GM18519 (cell line): ENCODE results near the gene SIDT1.
A peak's percentile ranks its signal among the peaks of the same experiment; 100 is the strongest.

Experiments used
- ATAC-seq: cut with Tn5 transposase; IDR thresholded peaks from one replicate; pipeline ENCODE4 v1.9.1; 2021; ENCODE audit warnings: mild to moderate bottlenecking, moderate library complexity; ENCODE audit not compliant: unreplicated experiment, low FRiP score

SIDT1 gene

GRCh38 chr3:113531826-113532697, at the start of gene SIDT1:
TSS of gene SIDT1 (plus strand) at chr3:113532555. CDS start at chr3:113533022, 467 bp downstream.
- ATAC-seq, result peak; percentile 59

- no peak for ATAC-seq
Observed at GRCh38 chr3:113485161-113485609, 47.2 kb upstream of the SIDT1 start.

DNA sequence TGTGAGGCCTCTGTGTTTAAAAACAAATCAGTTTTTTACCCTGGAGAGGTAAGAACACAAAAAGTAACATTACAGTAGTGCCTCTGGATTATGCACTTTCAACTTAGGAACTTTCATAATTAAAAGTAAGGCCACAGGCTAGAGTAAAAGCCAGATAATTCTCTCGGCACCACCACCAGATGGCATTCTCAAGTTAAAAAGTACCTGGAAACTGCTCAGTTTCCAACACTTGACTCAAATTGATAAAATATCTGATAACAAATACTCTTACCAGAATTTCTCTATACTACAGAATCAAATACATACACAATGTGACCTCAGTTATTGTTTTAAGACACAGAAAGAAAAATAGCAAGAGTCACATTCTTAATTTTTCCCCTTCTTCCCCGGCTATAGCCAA, 37.3 kb upstream of the SIDT1 start:
- no peak for ATAC-seq

DNA sequence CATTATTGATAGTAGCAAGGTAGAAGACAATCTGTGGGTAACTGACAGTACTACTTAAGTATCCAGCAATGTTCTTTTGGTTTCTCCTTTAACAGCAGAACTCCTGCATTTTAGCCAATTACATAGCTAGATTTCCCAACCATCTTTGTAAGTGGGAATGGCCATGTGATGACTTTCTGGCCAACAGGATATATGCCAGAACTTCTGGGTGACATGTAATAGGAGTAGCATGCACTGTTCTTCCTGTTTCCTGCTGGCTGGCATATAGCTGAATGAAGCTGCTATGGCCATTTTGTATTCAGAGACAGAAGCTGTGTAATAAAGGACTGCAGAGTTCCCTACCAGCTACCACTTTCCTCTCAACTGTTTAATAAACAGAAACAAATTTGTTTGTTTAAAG, 35.4 kb upstream of the SIDT1 start:
- ATAC-seq, result no peak

GRCh38 chr3:113498221-113499005, 33.9 kb upstream of the SIDT1 start:
- ATAC-seq, result no peak

GRCh38 chr3:113499081-113499480, 33.3 kb upstream of the SIDT1 start:
- ATAC-seq, result no peak

- ATAC-seq, result no peak
Observed at GRCh38 chr3:113501597-113501996, 30.8 kb upstream of the SIDT1 start.

- no peak for ATAC-seq
Observed at GRCh38 chr3:113505867-113506266, 26.5 kb upstream of the SIDT1 start.

DNA sequence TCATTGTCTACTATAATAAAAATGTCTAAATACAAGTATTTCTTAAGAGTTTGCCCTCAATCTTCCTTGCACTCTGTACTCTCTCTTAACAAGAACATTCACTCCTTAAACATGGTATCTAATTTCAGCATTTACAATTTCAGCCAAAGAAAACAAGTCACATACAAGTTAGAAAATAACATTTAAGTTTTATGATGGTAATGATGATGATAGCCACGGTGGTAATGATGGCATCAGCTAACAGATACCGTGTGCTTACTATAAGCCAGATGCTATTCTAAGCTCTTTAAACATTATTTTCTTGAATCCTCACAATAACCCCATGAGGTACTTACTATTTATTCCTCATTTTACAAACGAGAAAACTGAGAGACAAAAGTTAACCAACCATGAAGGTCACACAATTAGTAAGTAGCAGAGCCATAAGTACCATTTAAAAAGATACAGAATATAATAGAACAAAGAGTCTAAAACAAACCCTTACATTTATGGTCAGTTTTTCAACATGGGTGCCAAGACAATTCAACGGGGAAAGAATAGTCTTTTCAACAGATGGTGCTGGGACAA, 24.8 kb upstream of the SIDT1 start:
- no peak for ATAC-seq

- ATAC-seq, result no peak
Observed at GRCh38 chr3:113508966-113509365, 23.4 kb upstream of the SIDT1 start.

DNA sequence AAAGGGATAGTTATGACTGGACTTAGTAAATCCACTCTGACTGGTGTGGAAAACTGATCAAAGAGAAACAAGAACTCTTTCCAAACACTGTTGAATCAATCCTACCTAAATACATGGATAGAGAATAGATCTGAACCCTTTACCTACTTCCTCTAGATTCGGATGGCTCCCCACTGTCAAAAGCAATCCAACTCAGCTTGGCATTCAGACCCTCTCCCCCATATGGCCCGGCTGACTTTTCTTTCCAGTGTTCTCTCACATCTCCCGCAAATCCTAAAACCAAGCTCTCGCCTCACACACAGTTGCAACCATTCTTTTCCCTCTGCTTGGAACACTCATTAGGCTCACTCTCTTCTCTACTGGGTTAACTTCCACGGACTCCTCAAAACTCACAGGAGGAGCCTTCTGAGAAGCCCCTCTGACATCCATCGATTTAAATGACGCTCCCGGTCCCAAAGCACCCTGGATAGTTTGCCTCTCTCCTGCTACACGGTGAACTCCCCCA, 18.0 kb upstream of the SIDT1 start:
- no peak for ATAC-seq

DNA sequence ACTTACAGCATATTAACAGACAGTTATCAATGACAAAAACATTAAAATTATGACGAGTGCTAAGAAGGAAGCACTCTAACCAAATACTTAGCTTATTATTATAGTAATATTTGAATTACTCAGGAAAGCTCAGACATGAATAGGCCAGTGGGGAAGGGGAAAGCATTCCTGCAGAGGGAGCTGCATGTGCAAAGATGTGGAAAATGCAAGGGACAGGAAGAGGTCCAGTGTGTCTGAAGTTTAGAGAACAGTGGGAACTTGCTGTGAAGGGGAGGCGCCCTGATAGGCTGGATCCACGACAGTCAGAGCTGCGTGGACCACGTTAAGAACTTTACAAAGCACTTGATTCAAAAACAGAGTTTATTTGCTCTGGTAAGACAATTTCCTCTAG, 16.2 kb upstream of the SIDT1 start:
- no peak for ATAC-seq

DNA sequence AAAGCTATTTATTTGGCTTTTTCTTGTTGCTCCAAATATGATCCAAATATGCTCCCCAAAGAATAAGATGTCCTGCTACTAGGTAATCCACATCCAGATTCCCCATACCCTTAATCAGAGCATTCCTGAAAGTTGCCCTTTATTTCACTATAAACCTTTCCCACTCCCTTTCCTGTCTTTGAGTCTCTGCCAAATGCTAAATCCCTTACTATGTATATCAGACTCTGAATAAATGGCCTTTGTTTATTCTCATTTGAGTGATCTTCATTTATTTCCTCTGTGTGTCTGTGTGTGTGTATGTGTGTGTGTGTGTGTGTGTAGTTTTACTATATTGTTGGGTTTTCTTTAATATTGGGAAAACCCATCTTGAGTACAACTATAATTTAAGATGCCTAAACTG, 10.4 kb upstream of the SIDT1 start:
- no peak for ATAC-seq

DNA sequence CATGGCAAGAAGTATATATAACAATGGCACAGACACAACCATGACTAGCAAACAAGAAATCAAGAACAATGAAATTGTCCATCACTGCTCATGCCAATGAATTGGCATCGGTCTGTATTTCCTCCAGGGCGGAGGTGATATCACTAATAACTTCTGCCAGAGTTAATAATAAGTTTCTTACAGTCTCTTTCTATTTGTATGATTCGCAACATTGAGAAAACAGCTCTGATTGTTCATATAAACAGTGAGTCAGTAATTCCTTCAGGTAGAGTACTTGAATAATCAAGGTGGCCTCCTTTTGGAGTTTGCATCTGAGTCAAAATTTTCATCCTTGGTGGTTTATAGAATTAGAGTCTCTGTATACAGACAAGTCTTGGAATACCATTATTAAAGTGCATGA, 9.1 kb upstream of the SIDT1 start:
- ATAC-seq, result no peak

- no peak for ATAC-seq
Observed at GRCh38 chr3:113532698-113533533, 561 bp downstream of the SIDT1 start.

- ATAC-seq, result no peak
Observed at GRCh38 chr3:113533534-113533892, 1.2 kb downstream of the SIDT1 start.

DNA sequence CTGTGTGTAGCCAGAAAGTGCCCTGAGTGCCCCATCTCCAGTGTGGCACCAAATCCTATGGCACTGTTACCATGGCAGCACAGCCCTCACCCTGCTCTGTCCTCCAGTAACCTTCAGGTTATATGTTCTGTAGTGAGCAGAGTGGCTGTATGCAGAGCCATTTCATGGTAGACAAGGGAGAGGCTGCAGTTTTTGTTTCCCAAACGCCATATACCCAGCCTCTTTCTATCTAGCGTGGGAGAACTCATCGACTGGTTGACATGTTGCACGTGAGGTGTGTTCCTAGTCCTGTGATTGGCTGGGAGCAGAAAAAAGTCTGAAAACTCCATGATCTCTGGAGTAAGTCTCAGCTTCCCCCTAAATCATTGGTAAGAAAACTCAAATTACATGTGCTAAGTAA, 2.0 kb downstream of the SIDT1 start:
- ATAC-seq, result no peak

DNA sequence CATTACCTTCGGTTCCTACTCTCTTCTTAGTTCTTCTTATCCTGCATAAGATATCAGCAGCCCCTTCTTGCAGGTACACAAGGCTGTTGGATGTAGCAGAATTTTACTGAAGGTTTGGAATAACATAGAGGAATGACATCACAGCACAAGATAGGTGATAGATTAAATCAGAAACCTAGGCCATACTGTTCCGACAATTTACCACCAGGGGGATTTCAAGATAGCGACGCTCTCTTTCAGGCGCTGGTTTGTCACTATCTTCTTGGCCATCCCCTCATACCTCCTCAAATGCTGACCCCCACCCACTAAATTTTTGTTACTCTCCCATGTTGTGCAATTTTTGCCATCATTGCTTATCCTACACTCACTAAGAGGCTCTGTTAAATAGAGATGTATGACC, 3.5 kb downstream of the SIDT1 start:
- ATAC-seq, result no peak

DNA sequence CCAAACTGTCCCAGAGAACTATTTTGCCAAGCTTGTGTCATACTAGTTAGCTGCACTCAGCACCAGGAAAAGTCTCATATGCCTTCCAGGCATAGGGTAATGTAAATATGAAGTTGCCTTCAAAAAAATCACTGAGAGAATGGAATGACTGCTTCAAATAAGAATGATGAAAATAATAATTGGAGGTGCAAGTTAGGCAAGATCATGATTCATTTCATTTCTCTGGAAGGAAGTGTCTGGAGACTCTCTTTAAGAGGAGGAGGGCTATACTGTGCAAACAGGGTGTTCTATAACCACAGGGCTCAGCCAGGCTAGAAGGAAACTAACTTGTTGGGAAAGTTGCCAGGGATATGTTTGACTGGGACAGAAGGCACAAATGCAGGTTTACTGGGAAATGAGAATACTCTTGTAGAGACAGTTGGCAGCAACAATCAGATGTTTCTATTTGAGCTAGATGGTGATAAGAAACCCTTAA, 4.3 kb downstream of the SIDT1 start:
- ATAC-seq, result no peak

DNA sequence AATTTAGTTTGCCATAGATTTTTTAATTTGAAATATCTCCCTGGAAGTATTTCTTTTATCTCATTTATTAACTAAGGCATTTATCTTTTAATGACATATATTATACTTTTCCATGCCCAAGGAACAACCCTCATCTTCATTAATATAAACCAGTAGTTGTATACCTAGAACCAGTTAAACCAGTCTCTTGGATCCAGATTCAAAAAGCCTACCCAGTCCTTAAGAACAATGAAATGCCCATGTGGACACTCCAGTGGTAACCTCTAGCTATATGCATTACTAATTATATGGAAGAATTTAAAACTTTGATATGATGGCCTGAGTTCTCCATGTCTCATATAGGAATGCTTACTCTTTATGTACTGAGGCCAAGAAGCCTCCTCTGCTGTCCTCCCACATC, 4.8 kb downstream of the SIDT1 start:
- no peak for ATAC-seq
